HG03457 (cell line): ENCODE measurements around the gene SLC5A12.
A peak's percentile ranks its signal among the peaks of the same experiment; 100 is the strongest.

ENCODE experiments used
- ATAC-seq: cut with Tn5 transposase; IDR thresholded peaks from one replicate; pipeline ENCODE4 v1.9.1; 2021; ENCODE audit warnings: moderate number of reproducible peaks; ENCODE audit not compliant: unreplicated experiment

Gene SLC5A12

GRCh38 chr11:26721948-26722475, at the start of gene SLC5A12:
SLC5A12 (minus strand) TSS chr11:26722060; CDS start chr11:26721714, 346 bp downstream.
- no peak for ATAC-seq

GRCh38 chr11:26769027-26769426, 47.2 kb upstream of the SLC5A12 start:
- ATAC-seq: no peak

GRCh38 chr11:26767060-26767459, 45.2 kb upstream of the SLC5A12 start:
- no peak for ATAC-seq

- ATAC-seq: no peak
These were observed 43.5 kb upstream of the SLC5A12 start for GRCh38 chr11:26765323-26765722.

GRCh38 chr11:26764825-26765224, 43.0 kb upstream of the SLC5A12 start:
- no peak for ATAC-seq

GRCh38 chr11:26764315-26764714, 42.5 kb upstream of the SLC5A12 start:
- no peak for ATAC-seq

- no peak for ATAC-seq
These were observed 40.2 kb upstream of the SLC5A12 start for GRCh38 chr11:26762089-26762488.

- ATAC-seq: no peak
These were observed 39.5 kb upstream of the SLC5A12 start for GRCh38 chr11:26761361-26761809.

- ATAC-seq: no peak
These were observed 36.1 kb upstream of the SLC5A12 start for GRCh38 chr11:26757995-26758394.

- no peak for ATAC-seq
These were observed 33.9 kb upstream of the SLC5A12 start for GRCh38 chr11:26755762-26756161.

GRCh38 chr11:26753723-26754504, 32.1 kb upstream of the SLC5A12 start:
- no peak for ATAC-seq

GRCh38 chr11:26749927-26750326, 28.1 kb upstream of the SLC5A12 start:
- no peak for ATAC-seq

GRCh38 chr11:26743622-26744021, 21.8 kb upstream of the SLC5A12 start:
- peak; percentile 87 for ATAC-seq

- ATAC-seq: no peak
These were observed 21.1 kb upstream of the SLC5A12 start for GRCh38 chr11:26742966-26743365.

GRCh38 chr11:26741036-26741435, 19.2 kb upstream of the SLC5A12 start:
- no peak for ATAC-seq

- no peak for ATAC-seq
These were observed 17.7 kb upstream of the SLC5A12 start for GRCh38 chr11:26739366-26740073.

GRCh38 chr11:26734691-26735090, 12.8 kb upstream of the SLC5A12 start:
- ATAC-seq: no peak

GRCh38 chr11:26731084-26731456, 9.2 kb upstream of the SLC5A12 start:
- ATAC-seq: no peak

- ATAC-seq: no peak
These were observed 8.7 kb upstream of the SLC5A12 start for GRCh38 chr11:26730414-26731083.

GRCh38 chr11:26729284-26729683, 7.4 kb upstream of the SLC5A12 start:
- ATAC-seq: no peak

- no peak for ATAC-seq
These were observed 5.1 kb upstream of the SLC5A12 start for GRCh38 chr11:26726960-26727359.
